ENCODE data around the gene ZFR2. TPM values are rescaled to one million over a fixed set of nuclear protein-coding genes. Genes with fewer than 3 reads are reported as not detected.

The ZFR2 gene
- not detected for total RNA-seq

DNA sequence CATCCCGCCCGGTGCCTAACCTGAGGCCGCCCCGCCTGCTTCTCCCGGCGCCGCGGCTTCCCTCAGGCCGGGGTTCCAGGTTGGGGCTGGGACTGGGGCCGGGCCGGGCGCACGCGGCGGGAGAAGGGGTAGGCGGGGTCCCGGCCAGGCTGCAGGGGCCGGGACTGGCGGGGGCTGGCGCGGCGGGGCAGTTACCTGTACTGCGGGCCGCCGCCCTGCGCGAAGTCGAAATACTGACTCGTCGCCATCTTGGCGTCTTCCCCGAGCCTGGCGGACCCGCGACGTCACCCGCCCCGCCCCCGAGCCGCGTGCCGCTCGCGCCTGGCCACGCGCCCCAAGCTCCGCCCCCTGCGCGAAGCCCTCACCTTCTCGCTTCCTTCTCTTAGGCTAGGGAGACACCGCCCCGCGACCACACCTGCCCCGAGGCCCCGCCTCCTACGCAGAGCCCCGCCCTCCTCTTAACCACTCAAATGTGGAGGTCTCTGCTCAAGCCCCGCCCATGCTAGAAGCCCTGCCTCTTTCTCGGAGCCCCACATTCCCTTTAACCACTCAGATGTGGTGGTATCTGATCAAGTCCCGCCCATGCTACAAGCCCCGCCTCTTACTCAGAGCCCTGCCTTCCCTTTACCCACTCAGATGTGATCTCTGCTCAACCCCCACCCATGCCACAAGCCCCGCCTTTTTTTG lies at the start of gene ZFR2:
TSS of gene ZFR2 (minus strand) at position 269 of the 687 bp plus-strand sequence. CDS start at position 248, 21 bp downstream.
- intact Hi-C loops (cut with DNase I; ENCODE audit: low total_unique reads) = no loop called here
- Histone ChIP-seq H3K4me1 (peaks cover 0 to 4% (median 0%) of the 10 kb centered on the region in 4 donors), H3K27ac (no peak within 1 kb of the TSS), H3K27me3 (peaks cover 57% of the 10 kb centered on the region), H3K9me3 (no peaks in the 10 kb centered on the region), H3K36me3 (no peaks in the 10 kb centered on the region), H3K4me3 (peak within 1 kb of the TSS in 1 of 4 donors; percentile 18)
- no peak for DNase-seq
- TF ChIP-seq POLR2AphosphoS5 (IDR thresholded peaks at IDR 0.05) (no peak), POLR2A (IDR thresholded peaks at IDR 0.05) (no peak)
- WGBS, 2 donors (ENCODE audit: low coverage in 1 of 2) = 26 to 59% methylated on average over 3 to 42 of the region's 62 CpGs
- in situ Hi-C loops (cut with MboI; ENCODE audit: low pct_ligation_motif_present in 1 of 4, low pct_unique_long_range_greater_than_20kb in 1 of 4, low sequenced_read_pairs in 3 of 4) = loop anchor here in 1 of 4 donors (10.0 kb wide), 1 partner anchor 356 kb away; the partner anchor contains the start of gene EBI3

GRCh38 chr19:3916033-3916432 lies 47.2 kb upstream of the ZFR2 start:
- no peak overlapping the region for H3K4me3 ChIP-seq
- TF ChIP-seq POLR2AphosphoS5 (IDR thresholded peaks at IDR 0.05) (no peak), POLR2A (IDR thresholded peaks at IDR 0.05) (no peak), EP300 (IDR thresholded peaks at IDR 0.05; ENCODE audit: low read depth) (no peak)
- TF ChIP-seq, protein P1, sequence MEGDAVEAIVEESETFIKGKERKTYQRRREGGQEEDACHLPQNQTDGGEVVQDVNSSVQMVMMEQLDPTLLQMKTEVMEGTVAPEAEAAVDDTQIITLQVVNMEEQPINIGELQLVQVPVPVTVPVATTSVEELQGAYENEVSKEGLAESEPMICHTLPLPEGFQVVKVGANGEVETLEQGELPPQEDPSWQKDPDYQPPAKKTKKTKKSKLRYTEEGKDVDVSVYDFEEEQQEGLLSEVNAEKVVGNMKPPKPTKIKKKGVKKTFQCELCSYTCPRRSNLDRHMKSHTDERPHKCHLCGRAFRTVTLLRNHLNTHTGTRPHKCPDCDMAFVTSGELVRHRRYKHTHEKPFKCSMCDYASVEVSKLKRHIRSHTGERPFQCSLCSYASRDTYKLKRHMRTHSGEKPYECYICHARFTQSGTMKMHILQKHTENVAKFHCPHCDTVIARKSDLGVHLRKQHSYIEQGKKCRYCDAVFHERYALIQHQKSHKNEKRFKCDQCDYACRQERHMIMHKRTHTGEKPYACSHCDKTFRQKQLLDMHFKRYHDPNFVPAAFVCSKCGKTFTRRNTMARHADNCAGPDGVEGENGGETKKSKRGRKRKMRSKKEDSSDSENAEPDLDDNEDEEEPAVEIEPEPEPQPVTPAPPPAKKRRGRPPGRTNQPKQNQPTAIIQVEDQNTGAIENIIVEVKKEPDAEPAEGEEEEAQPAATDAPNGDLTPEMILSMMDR (IDR thresholded peaks at IDR 0.05) = no peak
- no peak overlapping the region for H3K27ac ChIP-seq
- no peaks in the 10 kb centered on the region for H3K4me1 ChIP-seq
- DNase-seq = no peak
- H3K9me3 ChIP-seq = no peaks in the 10 kb centered on the region
- no peaks in the 10 kb centered on the region for H3K36me3 ChIP-seq
- intact Hi-C loops (cut with DNase I; ENCODE audit: low total_unique reads) = no loop called here
- H3K27me3 ChIP-seq = no peaks in the 10 kb centered on the region
- in situ Hi-C loops (cut with MboI; ENCODE audit: low pct_ligation_motif_present in 1 of 4, low pct_unique_long_range_greater_than_20kb in 1 of 4, low sequenced_read_pairs in 3 of 4) = loop anchor here in 1 of 4 donors (25.0 kb wide), 1 partner anchor 654 kb away; no protein-coding TSS in a partner anchor
- WGBS, 2 donors (ENCODE audit: low coverage in 1 of 2) = 87 to 90% methylated on average over 5 of the region's 5 CpGs

- in situ Hi-C loops (cut with MboI; ENCODE audit: low pct_ligation_motif_present in 1 of 4, low pct_unique_long_range_greater_than_20kb in 1 of 4, low sequenced_read_pairs in 3 of 4) = loop anchor here in 1 of 4 donors (25.0 kb wide), 1 partner anchor 652 kb away; no protein-coding TSS in a partner anchor
- 70 to 74% methylated on average over 7 to 9 of the region's 9 CpGs for WGBS, 2 donors (ENCODE audit: low coverage in 1 of 2)
Measured at GRCh38 chr19:3914199-3914598, 45.4 kb upstream of the ZFR2 start.

GRCh38 chr19:3910105-3910504 lies 41.3 kb upstream of the ZFR2 start:
- in situ Hi-C loops (cut with MboI; ENCODE audit: low pct_ligation_motif_present in 1 of 4, low pct_unique_long_range_greater_than_20kb in 1 of 4, low sequenced_read_pairs in 3 of 4) = loop anchor here in 1 of 4 donors (25.0 kb wide), 1 partner anchor 648 kb away; no protein-coding TSS in a partner anchor
- Histone ChIP-seq H3K4me1 (no peaks in the 10 kb centered on the region), H3K27me3 (no peaks in the 10 kb centered on the region), H3K9me3 (peaks cover 3 to 6% of the 10 kb centered on the region in 2 donors), H3K4me3 (no peak overlapping the region), H3K36me3 (no peaks in the 10 kb centered on the region), H3K27ac (no peak overlapping the region)
- DNase-seq = no peak
- TF ChIP-seq POLR2AphosphoS5 (IDR thresholded peaks at IDR 0.05) (no peak), EP300 (IDR thresholded peaks at IDR 0.05; ENCODE audit: low read depth) (no peak), POLR2A (IDR thresholded peaks at IDR 0.05) (no peak)
- intact Hi-C loops (cut with DNase I; ENCODE audit: low total_unique reads) = no loop called here
- 100% methylated on average over 1 of the region's 1 CpG for WGBS, 2 donors (ENCODE audit: low coverage in 1 of 2)

More at GRCh38 chr19:3914199-3914598, 45.4 kb upstream of the ZFR2 start:
- Histone ChIP-seq H3K4me3 (no peak overlapping the region), H3K36me3 (no peaks in the 10 kb centered on the region), H3K4me1 (no peaks in the 10 kb centered on the region), H3K27me3 (no peaks in the 10 kb centered on the region), H3K27ac (no peak overlapping the region), H3K9me3 (peaks cover 3 to 6% of the 10 kb centered on the region in 2 donors)
- no peak for TF ChIP-seq EP300 (IDR thresholded peaks at IDR 0.05; ENCODE audit: low read depth)
- TF ChIP-seq, protein P1 (IDR thresholded peaks at IDR 0.05) = no peak
- no peak for TF ChIP-seq POLR2AphosphoS5 (IDR thresholded peaks at IDR 0.05)
- TF ChIP-seq POLR2A (IDR thresholded peaks at IDR 0.05) = no peak
- intact Hi-C loops (cut with DNase I; ENCODE audit: low total_unique reads) = no loop called here
- no peak for DNase-seq

Data from transverse colon (tissue), 4 donors.